ENCODE results near the gene ALDH1B1.

DNA sequence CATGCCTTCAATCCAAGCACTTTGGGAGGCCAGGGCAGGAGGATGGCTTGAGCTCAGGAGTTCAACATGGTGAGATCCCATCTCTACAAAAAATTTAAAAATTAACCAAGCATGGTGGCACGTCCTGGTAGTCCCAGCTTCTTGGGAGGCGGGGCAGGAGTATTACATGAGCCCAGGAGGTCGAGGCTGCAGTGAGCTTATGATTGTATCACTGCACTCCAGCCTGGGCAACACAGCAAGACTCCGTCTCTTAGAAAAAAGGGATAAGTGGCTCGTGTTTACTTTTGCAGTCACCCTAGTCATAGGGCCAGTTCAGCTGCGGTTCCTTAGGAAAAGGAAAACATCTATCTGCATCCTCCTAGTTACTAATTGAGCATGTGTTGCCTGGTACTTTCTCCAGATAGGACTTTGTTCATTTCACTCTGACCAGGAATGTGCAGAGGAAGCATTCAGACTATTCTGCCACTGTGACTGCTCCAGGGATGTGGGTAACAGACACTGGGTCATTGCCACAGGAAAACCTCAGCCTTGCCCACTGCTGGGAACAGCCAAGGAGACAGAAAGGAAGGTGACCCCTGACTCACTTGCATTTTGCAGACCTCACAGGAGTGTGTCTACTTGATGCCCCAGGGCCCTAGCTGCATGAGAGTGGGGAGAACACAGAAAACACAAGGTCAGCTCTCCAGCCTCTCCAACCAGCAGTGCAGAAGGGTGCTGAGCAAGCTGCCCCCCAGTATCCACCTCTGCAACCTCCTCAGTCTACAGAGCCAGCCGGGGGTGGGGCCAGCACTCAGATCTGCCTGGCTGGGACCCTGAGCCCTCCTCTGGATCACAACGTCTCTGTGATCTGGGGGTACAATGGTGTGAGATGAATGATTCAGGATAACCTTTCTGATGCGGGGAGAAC lies 33.9 kb upstream of the ALDH1B1 start:
- TF ChIP-seq, protein P1, sequence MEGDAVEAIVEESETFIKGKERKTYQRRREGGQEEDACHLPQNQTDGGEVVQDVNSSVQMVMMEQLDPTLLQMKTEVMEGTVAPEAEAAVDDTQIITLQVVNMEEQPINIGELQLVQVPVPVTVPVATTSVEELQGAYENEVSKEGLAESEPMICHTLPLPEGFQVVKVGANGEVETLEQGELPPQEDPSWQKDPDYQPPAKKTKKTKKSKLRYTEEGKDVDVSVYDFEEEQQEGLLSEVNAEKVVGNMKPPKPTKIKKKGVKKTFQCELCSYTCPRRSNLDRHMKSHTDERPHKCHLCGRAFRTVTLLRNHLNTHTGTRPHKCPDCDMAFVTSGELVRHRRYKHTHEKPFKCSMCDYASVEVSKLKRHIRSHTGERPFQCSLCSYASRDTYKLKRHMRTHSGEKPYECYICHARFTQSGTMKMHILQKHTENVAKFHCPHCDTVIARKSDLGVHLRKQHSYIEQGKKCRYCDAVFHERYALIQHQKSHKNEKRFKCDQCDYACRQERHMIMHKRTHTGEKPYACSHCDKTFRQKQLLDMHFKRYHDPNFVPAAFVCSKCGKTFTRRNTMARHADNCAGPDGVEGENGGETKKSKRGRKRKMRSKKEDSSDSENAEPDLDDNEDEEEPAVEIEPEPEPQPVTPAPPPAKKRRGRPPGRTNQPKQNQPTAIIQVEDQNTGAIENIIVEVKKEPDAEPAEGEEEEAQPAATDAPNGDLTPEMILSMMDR (IDR thresholded peaks at IDR 0.05): no peak
- TF ChIP-seq POLR2AphosphoS5 (IDR thresholded peaks at IDR 0.05): no peak
- TF ChIP-seq EP300 (IDR thresholded peaks at IDR 0.05): no peak
- no peak for TF ChIP-seq POLR2A (IDR thresholded peaks at IDR 0.05)

Measured in sigmoid colon (tissue), 4 donors.